Stomach (tissue), 9 donors: ENCODE measurements around the gene CASKIN2. TPM values are rescaled to one million over a fixed set of nuclear protein-coding genes. Genes with fewer than 3 reads are reported as not detected.

Experiments used
- DNase-seq, 2 donors: peaks; one replicate each; pipeline versions ENCODE4 v3.0.0 to v3.0.0-alpha.2; 2013 to 2019
- H3K27ac ChIP-seq, 5 donors: fragments of 200-600 bp in 4 of 5; sonication (generic) in 4 of 5; one replicate each; pipeline ENCODE4 v1.5.1; 2013 to 2019; ENCODE audit warnings: mild to moderate bottlenecking in 1 of 5, moderate library complexity in 1 of 5
- H3K27me3 ChIP-seq, 3 donors: fragments of 200-600 bp; sonication (generic); one replicate each; pipeline ENCODE4 v1.5.1; 2017 to 2019; ENCODE audit warnings: mixed run types in 1 of 3
- H3K36me3 ChIP-seq, 4 donors: fragments of 200-600 bp; sonication (generic); 1 replicate in 3 of 4; 2 replicates in 1 of 4; pipeline ENCODE4 v1.5.1; 2016 to 2019
- H3K4me1 ChIP-seq, 4 donors: fragments of 200-600 bp; sonication (generic); one replicate each; pipeline ENCODE4 v1.5.1; 2016 to 2019
- H3K4me3 ChIP-seq, 4 donors: fragments of 200-600 bp; sonication (generic) in 3 of 4; one replicate each; pipeline ENCODE4 v1.5.1; 2016 to 2019; ENCODE audit warnings: mild to moderate bottlenecking in 1 of 4
- H3K9me3 ChIP-seq, 4 donors: fragments of 200-600 bp; sonication (generic); one replicate each; pipeline ENCODE4 v1.5.1; 2016 to 2019
- EP300 ChIP-seq: sonication (generic); formaldehyde crosslinking; IDR thresholded peaks from one replicate; pipeline ENCODE4 v1.6.1; 2017; ENCODE audit warnings: antibody characterized with exemption
- POLR2A ChIP-seq, 4 donors: fragments of 450-650 bp; IDR thresholded peaks; one replicate each; pipeline ENCODE4 v1.6.1; 2016; ENCODE audit warnings: antibody characterized with exemption in 4 of 4, control low read depth in 2 of 4, mild to moderate bottlenecking in 1 of 4, moderate library complexity in 1 of 4
- POLR2AphosphoS5 ChIP-seq, 3 donors: sonication (generic); formaldehyde crosslinking; IDR thresholded peaks; one replicate each; pipeline ENCODE4 v1.6.1; 2016; ENCODE audit warnings: antibody characterized with exemption in 3 of 3
- WGBS, 5 donors: extraction: QIAGEN DNeasy Blood & Tissue Kit in 3 of 5; methylation state at CpG; one replicate each; pipeline versions ENCODE4 v1.1.5 to v1.1.7; 2013 to 2018; 5-methylcytosine and 5-hydroxymethylcytosine counted together
- intact Hi-C: fragments of 100-400 bp; cut with DNase I; formaldehyde crosslinking; loops from one replicate; pipeline ENCODE4 v1.15.1; 2023; ENCODE audit warnings: low total_unique reads
- polyA plus RNA-seq, 3 donors: library from polyadenylated mRNA; stranded (reverse); fragments of 200-250 nt; gene quantifications; one replicate each; pipeline ENCODE4 v1.2.3, GENCODE V29; 2013
- total RNA-seq, 5 donors: library from RNA; depleted of rRNA; stranded (reverse); fragments of >200 nt; gene quantifications; one replicate each; pipeline versions ENCODE4 v1.1.0 to v1.2.3, GENCODE V29; 2014 to 2016
- TF ChIP-seq, protein P1 (sequence below), 7 experiments: fragments of 450-650 bp in 4 of 7; fragments of 200-600 bp in 3 of 7; sonication (generic) in 3 of 7; IDR thresholded peaks; one replicate each; pipeline ENCODE4 v1.5.1; 2016 to 2019; ENCODE audit warnings: antibody characterized with exemption in 7 of 7, control low read depth in 2 of 7, mild to moderate bottlenecking in 1 of 7
- donor health status: healthy with polysubstance abuse.
- donor health status: Bipolar disorder and iron deficiency.
- donor health status: healthy.

The CASKIN2 gene
- total and polyA plus RNA-seq, 8 donors = 5.4 to 27.4 (median 12.1) TPM

DNA sequence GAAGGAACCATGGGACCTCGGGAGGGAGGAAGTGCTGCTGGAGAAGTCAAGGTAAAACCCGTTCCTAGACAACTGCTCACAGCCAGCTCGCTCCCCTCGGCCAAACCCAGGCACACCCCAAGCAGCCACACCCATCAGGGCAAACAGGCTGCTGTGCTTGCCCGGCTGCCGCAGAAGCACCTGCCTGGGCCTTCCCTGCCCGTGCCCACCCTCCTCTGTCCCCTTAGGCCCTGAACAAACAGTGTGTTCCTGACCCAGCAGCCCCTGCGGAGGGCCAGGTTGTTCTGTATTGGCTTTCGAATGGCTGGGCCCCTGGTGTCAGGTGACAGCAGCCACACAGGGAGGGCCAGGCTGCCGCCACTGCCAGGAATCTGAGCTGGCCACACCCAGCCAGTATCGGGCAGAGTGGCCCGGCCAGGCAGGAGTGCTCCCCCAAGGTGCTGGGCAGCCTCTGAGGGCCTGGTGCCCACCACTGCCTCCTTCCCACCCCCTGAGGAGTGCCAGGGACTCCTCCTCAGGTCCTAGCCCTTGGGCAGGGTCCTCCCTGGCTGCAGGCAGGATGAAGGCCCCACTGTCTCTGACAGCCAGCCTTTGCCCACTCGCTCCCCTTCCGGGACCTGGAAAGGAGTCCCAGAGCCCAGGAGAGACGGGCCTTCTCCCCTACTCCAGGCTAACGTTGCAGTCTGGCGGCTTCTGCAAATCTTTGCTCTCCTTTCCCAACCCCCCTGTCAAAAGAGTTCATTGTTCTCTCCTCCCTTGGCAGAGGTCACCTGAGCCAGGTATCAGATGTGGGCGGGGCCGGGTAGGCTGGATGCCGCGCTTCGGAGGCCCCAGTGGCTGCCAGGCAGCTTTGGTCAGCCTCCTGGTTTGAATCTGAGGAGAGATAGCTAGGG, 34.2 kb upstream of the CASKIN2 start:
- H3K27ac ChIP-seq = peak overlapping the region; percentile 90 to 98 (median 94)
- TF ChIP-seq, protein P1, sequence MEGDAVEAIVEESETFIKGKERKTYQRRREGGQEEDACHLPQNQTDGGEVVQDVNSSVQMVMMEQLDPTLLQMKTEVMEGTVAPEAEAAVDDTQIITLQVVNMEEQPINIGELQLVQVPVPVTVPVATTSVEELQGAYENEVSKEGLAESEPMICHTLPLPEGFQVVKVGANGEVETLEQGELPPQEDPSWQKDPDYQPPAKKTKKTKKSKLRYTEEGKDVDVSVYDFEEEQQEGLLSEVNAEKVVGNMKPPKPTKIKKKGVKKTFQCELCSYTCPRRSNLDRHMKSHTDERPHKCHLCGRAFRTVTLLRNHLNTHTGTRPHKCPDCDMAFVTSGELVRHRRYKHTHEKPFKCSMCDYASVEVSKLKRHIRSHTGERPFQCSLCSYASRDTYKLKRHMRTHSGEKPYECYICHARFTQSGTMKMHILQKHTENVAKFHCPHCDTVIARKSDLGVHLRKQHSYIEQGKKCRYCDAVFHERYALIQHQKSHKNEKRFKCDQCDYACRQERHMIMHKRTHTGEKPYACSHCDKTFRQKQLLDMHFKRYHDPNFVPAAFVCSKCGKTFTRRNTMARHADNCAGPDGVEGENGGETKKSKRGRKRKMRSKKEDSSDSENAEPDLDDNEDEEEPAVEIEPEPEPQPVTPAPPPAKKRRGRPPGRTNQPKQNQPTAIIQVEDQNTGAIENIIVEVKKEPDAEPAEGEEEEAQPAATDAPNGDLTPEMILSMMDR (IDR thresholded peaks at IDR 0.05) = no peak
- peak in 2 of 4 donors; percentile 74 to 87 for TF ChIP-seq POLR2A (IDR thresholded peaks at IDR 0.05)
- peak in 2 of 3 donors; percentile 72 to 83 for TF ChIP-seq POLR2AphosphoS5 (IDR thresholded peaks at IDR 0.05)
- DNase-seq = peak; percentile 94 to 97
- H3K4me3 ChIP-seq = peak overlapping the region in 1 of 4 donors; percentile 11
- intact Hi-C loops = no loop called here
- H3K4me1 ChIP-seq = peaks cover 25 to 71% (median 46%) of the 10 kb centered on the region in 4 donors
- H3K9me3 ChIP-seq = no peaks in the 10 kb centered on the region
- no peaks in the 10 kb centered on the region for H3K27me3 ChIP-seq
- WGBS, 5 donors = 29 to 53% (median 34%) methylated on average over 16 to 22 of the region's 22 CpGs
- peaks cover 0 to under 1% (median 0%) of the 10 kb centered on the region in 4 donors for H3K36me3 ChIP-seq

DNA sequence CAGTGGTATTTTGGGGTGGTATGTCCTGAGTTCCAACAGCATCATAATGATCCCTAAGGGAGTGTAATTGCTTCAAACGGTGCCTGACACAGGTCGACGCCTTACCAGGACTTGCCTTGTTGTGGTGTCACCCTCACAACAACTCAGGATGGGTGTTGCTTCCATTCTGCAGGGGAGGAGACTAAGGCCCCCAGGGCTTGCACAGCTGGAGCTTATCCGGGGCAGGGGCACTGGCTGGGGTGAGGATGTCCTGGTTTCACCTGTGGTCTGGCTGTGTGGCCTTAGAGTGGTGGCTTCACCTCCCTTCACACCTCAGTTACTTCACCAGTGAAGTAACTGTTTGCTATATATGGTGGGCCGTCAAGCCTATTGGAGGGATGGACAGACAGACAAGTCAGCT, 33.5 kb upstream of the CASKIN2 start:
- Histone ChIP-seq H3K27ac (peak overlapping the region; percentile 90 to 98 (median 94)), H3K4me1 (peaks cover 25 to 77% (median 49%) of the 10 kb centered on the region in 4 donors), H3K27me3 (no peaks in the 10 kb centered on the region), H3K4me3 (no peak overlapping the region), H3K36me3 (peaks cover 0 to 7% (median 2%) of the 10 kb centered on the region in 4 donors), H3K9me3 (no peaks in the 10 kb centered on the region)
- intact Hi-C loops = no loop called here
- no peak for DNase-seq
- WGBS, 5 donors = 50 to 64% (median 56%) methylated on average over 4 to 5 of the region's 5 CpGs
- TF ChIP-seq POLR2A (IDR thresholded peaks at IDR 0.05) (no peak), EP300 (no peak), POLR2AphosphoS5 (IDR thresholded peaks at IDR 0.05) (no peak)
- TF ChIP-seq, protein P1 (IDR thresholded peaks at IDR 0.05) = no peak

DNA sequence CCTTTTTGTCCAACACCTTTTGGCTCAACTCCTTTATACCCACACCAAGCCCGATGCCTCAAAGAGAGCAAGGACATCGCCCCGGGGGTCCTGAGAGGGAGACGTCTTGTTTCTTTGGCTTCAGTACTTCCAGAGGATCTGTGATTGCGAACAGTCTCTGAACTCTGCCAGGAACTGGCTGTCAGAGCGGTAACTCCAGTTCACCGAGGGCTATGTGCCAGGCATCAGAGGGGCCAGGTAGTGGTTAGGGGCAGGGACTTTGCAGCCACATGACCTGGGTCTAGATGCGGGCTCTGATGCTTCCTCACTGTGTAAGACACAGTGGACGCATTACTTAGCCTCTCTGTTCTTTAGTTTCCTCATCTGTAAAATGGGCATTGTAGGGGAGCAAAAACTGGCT, 31.8 kb upstream of the CASKIN2 start:
- Histone ChIP-seq H3K4me1 (peaks cover 30 to 77% (median 53%) of the 10 kb centered on the region in 4 donors), H3K4me3 (no peak overlapping the region), H3K27ac (peak overlapping the region; percentile 33 to 96 (median 90)), H3K36me3 (peaks cover 0 to 11% (median 3%) of the 10 kb centered on the region in 4 donors), H3K9me3 (no peaks in the 10 kb centered on the region), H3K27me3 (no peaks in the 10 kb centered on the region)
- intact Hi-C loops = no loop called here
- TF ChIP-seq, protein P1 (IDR thresholded peaks at IDR 0.05) = no peak
- TF ChIP-seq POLR2AphosphoS5 (IDR thresholded peaks at IDR 0.05) = no peak
- TF ChIP-seq EP300 = no peak
- no peak for TF ChIP-seq POLR2A (IDR thresholded peaks at IDR 0.05)
- peak in 1 of 2 donors; percentile 70 for DNase-seq
- WGBS, 5 donors = 43 to 62% (median 50%) methylated on average over 9 of the region's 9 CpGs

DNA sequence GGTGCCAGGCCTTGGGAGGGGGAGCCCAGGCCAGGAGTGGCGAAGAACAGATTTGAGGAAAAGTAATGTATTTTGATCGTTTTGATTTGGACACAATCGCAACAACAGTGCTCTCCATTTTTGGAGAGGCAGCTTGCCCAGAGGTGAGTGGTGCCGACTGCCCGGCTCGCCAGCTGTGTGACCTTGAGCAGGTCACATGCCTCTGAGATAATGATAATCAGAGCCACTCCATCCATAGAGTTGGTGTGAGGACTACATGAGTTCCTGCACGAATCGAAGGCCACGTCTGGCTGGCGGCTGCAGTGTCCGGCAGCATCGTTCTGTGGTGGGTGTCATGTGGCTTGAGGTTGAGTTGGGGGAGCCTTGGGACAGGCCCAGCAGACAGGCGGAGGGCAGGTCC, 30.8 kb upstream of the CASKIN2 start:
- 55 to 82% (median 59%) methylated on average over 10 to 13 of the region's 13 CpGs for WGBS, 5 donors
- peaks cover 0 to 11% (median 3%) of the 10 kb centered on the region in 4 donors for H3K36me3 ChIP-seq
- no peaks in the 10 kb centered on the region for H3K27me3 ChIP-seq
- H3K4me3 ChIP-seq = no peak overlapping the region
- H3K27ac ChIP-seq = peak overlapping the region in 2 of 5 donors; percentile 50 to 53
- TF ChIP-seq EP300 (no peak), POLR2A (IDR thresholded peaks at IDR 0.05) (no peak), POLR2AphosphoS5 (IDR thresholded peaks at IDR 0.05) (no peak)
- TF ChIP-seq, protein P1 (IDR thresholded peaks at IDR 0.05) = no peak
- DNase-seq = no peak
- H3K9me3 ChIP-seq = no peaks in the 10 kb centered on the region
- intact Hi-C loops = no loop called here
- peaks cover 35 to 75% (median 57%) of the 10 kb centered on the region in 4 donors for H3K4me1 ChIP-seq
